Right cardiac atrium (tissue), 5 donors: ENCODE results near the gene NUMB. TPM values are rescaled to one million over a fixed set of nuclear protein-coding genes. Genes with fewer than 3 reads are reported as not detected.
A peak's percentile ranks its signal among the peaks of the same experiment; 100 is the strongest.

Experiments
- ATAC-seq, 2 donors: fragments of 200-7000 bp; cut with Tn5 transposase; one replicate each; pipeline versions ENCODE4 v1.8.0 to v1.9.1; 2020; ENCODE audit warnings: moderate library complexity in 2 of 2, mild to moderate bottlenecking in 1 of 2
- DNase-seq, 3 donors: peaks; one replicate each; pipeline ENCODE4 v3.0.0-alpha.2; 2020
- H3K27ac ChIP-seq: one replicate; pipeline ENCODE4 v1.5.1; 2013; ENCODE audit warnings: mild to moderate bottlenecking, low read length, control low read depth, moderate library complexity
- H3K27me3 ChIP-seq: one replicate; pipeline ENCODE4 v1.6.1; 2013; ENCODE audit not compliant: control insufficient read depth, insufficient read depth
- H3K4me1 ChIP-seq: one replicate; pipeline ENCODE4 v1.6.1; 2013; ENCODE audit warnings: low read length; ENCODE audit not compliant: control insufficient read depth, insufficient read depth
- H3K4me3 ChIP-seq: one replicate; pipeline ENCODE4 v1.5.1; 2013; ENCODE audit warnings: low read length, control low read depth
- H3K9me3 ChIP-seq: one replicate; pipeline ENCODE4 v1.6.1; 2013; ENCODE audit warnings: low read length; ENCODE audit not compliant: control insufficient read depth
- WGBS: extraction: QIAGEN DNeasy Blood & Tissue Kit; methylation state at CpG from one replicate; pipeline ENCODE4 v1.1.7; 2013; 5-methylcytosine and 5-hydroxymethylcytosine counted together
- intact Hi-C, 4 donors: fragments of 100-400 bp; cut with DNase I; formaldehyde crosslinking; loops; one replicate each; pipeline versions ENCODE4 v1.11.0 to v1.14.0; 2022 to 2023
- polyA plus RNA-seq: library from polyadenylated mRNA; stranded (reverse); fragments of 200-250 nt; gene quantifications from one replicate; pipeline ENCODE4 v1.2.3, GENCODE V29; 2013
- total RNA-seq, 4 donors: library from RNA; stranded (reverse); fragmentation: NEBNext Ultra II Directional; extraction: Animal tissue kit (Norgen Biotek cat#: 25700); gene quantifications; one replicate each; pipeline ENCODE4 v1.2.1, GENCODE V29; 2021
- donor health status: healthy with polysubstance abuse.
- donor health status: DM: no; HTN: yes; CAD: no.
- donor health status: DM: no; HTN: no; CAD: no.
- donor health status: DM: no; HTN: yes; CAD: no; lungs with severe emphysema.
- donor health status: DM: yes; HTN: yes; CAD: no.

NUMB gene
- total and polyA plus RNA-seq, 5 donors, result 21.1 to 50.0 (median 41.6) TPM

DNA sequence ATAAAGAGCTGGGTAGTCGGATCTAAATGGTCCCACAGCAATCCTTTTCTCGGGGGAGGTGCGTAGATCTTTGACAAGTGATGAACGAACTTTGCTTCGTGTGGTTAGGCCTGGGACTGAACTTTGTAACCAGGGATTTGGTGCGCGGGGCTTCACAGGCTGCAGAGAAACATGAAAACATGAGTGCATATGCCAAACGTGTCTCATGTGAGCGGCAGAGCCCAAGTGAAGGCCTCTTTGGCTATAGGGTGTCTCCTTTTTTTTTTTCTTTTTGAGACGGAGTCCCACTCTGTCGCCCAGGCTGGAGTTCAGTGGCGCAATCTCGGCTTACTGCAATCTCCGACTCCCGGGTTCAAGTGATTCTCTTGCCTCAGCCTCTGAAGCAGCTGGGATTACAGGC, 20.3 kb upstream of the NUMB start:
- WGBS, result 88% methylated on average over 15 of the region's 15 CpGs
- no peak for ATAC-seq

DNA sequence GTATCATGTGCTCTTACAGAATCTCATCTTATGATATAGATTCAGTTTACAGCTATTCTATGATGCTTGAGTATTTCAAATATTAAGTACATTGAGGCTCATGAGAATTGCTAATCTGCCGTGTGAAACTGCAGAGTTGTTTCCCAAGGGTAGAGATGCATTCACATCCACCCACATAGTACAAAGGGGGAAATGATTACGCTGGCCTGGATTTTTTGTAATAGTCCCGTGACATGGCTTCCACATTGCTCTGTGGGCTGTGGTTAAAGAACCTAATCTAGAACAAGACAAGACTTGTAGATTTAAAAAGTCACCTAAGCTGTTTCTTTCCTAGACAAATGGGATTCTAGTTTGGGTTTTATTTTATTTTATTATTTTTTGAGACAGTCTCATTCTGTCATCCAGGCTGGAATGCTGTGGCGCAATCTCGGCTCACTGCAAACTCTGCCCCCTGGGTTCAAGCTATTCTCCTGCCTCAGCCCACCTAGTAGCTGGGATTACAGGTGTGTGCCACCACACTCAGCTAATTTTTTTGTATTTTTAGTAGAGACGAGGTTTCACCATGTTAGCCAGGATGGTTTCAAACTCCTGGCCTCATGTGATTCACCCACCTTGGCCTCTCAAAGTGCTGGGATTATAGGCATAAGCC, 19.4 kb upstream of the NUMB start:
- no peak for DNase-seq
- ATAC-seq, result peak in 1 of 2 donors; percentile 45
- WGBS, result 74% methylated on average over 6 of the region's 6 CpGs
- Histone ChIP-seq H3K9me3 (no peaks in the 10 kb centered on the region), H3K4me3 (no peak overlapping the region), H3K27me3 (no peaks in the 10 kb centered on the region), H3K4me1 (no peaks in the 10 kb centered on the region), H3K27ac (no peak overlapping the region)
- intact Hi-C loops, result loop anchor here in 3 of 4 donors (5.0 to 10.0 kb wide), 2 partner anchors 180 to 303 kb away; no protein-coding TSS in a partner anchor

More for the DNA sequence above, 20.3 kb upstream of the NUMB start:
- no peaks in the 10 kb centered on the region for H3K27me3 ChIP-seq
- no peaks in the 10 kb centered on the region for H3K4me1 ChIP-seq
- intact Hi-C loops, result loop anchor here in 3 of 4 donors (5.0 to 10.0 kb wide), 2 partner anchors 181 to 304 kb away; no protein-coding TSS in a partner anchor
- no peak for DNase-seq
- H3K9me3 ChIP-seq, result no peaks in the 10 kb centered on the region
- H3K4me3 ChIP-seq, result no peak overlapping the region
- no peak overlapping the region for H3K27ac ChIP-seq

DNA sequence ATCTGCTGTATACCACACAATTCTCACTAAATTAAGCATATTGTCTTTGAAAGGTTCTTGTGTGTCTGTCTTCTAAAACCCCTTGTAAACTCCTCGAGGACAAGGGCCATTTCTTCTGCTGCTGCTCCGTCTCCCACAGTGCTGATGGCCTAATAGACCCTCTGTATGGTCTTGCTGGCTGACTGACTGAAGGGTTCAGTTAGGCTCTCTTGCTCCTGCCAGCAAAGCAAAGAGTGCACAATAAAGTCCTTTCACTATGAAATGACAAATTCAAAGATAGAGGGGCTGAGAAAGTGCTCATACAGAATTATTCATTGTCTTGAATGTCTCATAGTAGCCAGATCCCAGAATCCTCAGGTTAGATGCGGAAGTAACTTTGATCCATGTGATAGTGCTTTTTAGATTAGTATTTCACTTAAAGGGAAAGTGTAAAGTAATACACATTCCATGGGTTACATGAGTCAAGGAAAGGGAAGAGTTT, 18.1 kb upstream of the NUMB start:
- no peak for DNase-seq
- Histone ChIP-seq H3K4me1 (no peaks in the 10 kb centered on the region), H3K4me3 (no peak overlapping the region), H3K9me3 (no peaks in the 10 kb centered on the region), H3K27me3 (no peaks in the 10 kb centered on the region), H3K27ac (no peak overlapping the region)
- 52% methylated on average over 3 of the region's 3 CpGs for WGBS
- peak; percentile 36 to 40 for ATAC-seq
- intact Hi-C loops, result loop anchor here in 3 of 4 donors (5.0 to 10.0 kb wide), 2 partner anchors 179 to 302 kb away; no protein-coding TSS in a partner anchor

DNA sequence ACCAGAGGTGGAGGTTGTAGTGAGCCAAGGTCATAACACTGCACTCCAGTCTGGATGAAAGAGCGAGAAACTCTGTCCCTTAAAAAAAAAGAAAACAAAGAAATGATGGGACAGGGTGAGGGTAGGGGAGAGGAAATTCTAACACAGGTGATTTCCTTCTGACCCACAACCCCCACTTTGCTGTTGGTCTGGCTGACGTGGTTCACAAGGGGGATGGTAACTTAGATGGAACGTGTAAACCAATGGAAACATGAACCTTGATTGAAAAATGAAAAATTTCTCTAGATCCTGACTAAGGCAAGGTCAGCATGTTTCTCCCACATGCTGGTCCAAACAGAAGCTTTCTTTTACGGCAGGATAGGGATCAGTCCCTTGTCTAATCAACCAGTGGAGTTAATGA, 16.6 kb upstream of the NUMB start:
- no peak overlapping the region for H3K4me3 ChIP-seq
- intact Hi-C loops, result loop anchor here (5.0 to 10.0 kb wide), 2 partner anchors 178 to 300 kb away; no protein-coding TSS in a partner anchor
- H3K4me1 ChIP-seq, result no peaks in the 10 kb centered on the region
- no peak for DNase-seq
- H3K27ac ChIP-seq, result no peak overlapping the region
- H3K9me3 ChIP-seq, result no peaks in the 10 kb centered on the region
- H3K27me3 ChIP-seq, result no peaks in the 10 kb centered on the region
- ATAC-seq, result no peak
- WGBS, result 60% methylated on average over 4 of the region's 4 CpGs

DNA sequence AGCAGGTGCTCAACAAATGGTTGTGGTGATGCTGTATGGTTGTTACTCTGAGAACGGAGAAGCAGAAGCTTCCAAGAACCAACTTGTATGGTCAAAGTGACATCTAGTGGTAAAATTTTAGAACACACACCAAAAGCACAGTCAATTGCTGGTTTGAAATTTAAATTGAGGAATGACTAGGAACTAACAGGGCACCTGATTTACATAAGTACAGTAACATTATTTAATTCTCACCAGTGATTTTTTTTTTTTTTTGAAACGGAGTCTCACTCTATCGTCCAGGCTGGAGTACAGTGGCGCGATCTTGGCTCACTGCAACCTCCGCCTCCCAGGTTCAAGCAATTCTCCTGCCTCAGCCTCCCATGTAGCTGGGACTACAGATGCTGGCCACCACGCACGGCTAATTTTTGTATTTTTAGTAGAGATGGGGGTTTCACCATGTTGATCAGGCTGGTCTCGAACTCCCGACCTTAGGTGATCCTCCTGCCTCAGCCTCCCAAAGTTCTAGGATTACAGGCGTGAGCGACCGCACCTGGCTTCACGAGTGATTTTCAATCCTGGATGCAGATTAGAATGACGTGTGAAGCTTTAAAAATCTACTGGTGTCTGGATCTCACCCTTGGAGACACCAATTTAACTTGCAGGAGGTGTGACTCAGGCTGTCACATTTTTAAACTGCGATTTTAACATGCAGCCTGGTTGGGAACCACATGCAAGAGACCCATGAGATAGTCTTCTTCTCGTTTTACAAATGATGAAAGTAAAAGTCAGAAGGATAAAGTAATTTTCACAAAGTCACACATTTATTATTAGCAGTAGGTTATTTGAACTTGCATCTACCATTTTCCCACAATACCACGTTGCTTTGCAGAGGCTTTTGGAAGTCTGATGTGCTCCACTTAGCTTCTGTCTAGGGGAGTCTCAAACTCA, 14.1 kb upstream of the NUMB start:
- no peaks in the 10 kb centered on the region for H3K4me1 ChIP-seq
- intact Hi-C loops, result loop anchor here in 3 of 4 donors (5.0 to 10.0 kb wide), 2 partner anchors 175 to 298 kb away; no protein-coding TSS in a partner anchor
- H3K27ac ChIP-seq, result no peak overlapping the region
- no peaks in the 10 kb centered on the region for H3K27me3 ChIP-seq
- H3K9me3 ChIP-seq, result no peaks in the 10 kb centered on the region
- no peak overlapping the region for H3K4me3 ChIP-seq
- ATAC-seq (peak; percentile 62 to 74), DNase-seq (no peak)
- 53% methylated on average over 18 of the region's 18 CpGs for WGBS

DNA sequence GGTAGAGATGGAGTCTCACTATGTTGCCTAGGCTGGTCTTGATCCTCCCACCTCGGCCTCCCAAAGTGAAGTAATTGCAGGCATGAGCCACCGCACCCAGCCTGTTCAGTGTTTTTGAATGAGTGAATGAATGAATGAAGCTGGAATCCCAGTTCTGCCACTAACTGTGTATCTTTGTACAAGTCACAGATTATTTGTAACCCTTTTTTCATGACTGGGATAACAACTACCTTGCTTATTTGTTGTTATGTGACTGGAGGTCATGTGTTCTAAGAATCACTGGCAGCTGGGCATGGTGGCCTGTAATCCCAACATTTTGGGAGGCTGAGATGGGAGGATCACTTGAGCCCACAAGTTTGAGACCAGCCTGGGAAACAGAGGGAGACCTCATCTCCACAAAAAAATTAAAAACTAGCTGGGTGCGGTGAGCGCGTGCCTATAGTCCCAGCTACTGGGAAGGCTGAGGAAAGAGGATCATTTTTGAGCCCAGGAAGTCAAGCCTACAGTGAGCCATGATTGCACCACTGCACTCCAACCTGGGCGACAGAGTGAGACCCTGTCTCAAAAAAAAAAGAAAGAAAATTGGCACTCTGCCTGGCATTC, 13.3 kb upstream of the NUMB start:
- peak in 1 of 2 donors; percentile 34 for ATAC-seq
- H3K4me3 ChIP-seq, result no peak overlapping the region
- intact Hi-C loops, result loop anchor here in 3 of 4 donors (5.0 to 10.0 kb wide), 2 partner anchors 174 to 297 kb away; no protein-coding TSS in a partner anchor

DNA sequence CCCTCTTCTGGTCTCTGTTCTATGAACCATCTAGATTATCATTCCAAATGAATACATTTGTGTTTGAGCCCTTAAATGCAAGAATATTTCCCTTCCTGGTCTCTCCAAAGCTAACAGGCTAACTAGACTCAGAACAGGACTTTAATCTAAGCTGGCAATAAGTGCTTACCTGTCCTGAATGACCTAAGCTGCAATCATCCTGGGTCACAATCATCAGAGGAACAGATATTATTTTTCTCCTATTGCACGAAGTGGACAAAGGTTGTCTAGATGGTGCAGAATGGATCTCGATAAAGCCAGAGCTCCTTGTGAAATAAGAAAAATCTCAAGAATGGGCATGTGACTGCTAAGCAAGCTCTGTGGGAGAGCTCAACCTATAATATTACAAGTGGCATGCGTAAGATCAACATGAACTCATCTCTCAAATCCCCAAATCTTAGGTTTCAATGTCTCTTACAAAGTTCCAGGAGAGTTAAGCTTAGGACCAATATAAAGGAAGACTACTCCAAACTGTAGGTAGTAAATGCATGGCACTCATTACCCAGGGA, 10.6 kb upstream of the NUMB start:
- DNase-seq (no peak), ATAC-seq (no peak)
- WGBS, result 90% methylated on average over 3 of the region's 3 CpGs
- intact Hi-C loops, result loop anchor here in 2 of 4 donors (5.0 kb wide), 2 partner anchors 172 to 297 kb away; no protein-coding TSS in a partner anchor
- H3K27ac ChIP-seq, result no peak overlapping the region
- H3K4me1 ChIP-seq, result no peaks in the 10 kb centered on the region
- H3K27me3 ChIP-seq, result no peaks in the 10 kb centered on the region
- H3K4me3 ChIP-seq, result no peak overlapping the region
- no peaks in the 10 kb centered on the region for H3K9me3 ChIP-seq

More for the DNA sequence above, 13.3 kb upstream of the NUMB start:
- whole genome bisulfite sequencing, result 75% methylated on average over 6 of the region's 6 CpGs
- Histone ChIP-seq H3K27me3 (no peaks in the 10 kb centered on the region), H3K9me3 (no peaks in the 10 kb centered on the region), H3K27ac (no peak overlapping the region), H3K4me1 (no peaks in the 10 kb centered on the region)
- DNase-seq, result no peak

DNA sequence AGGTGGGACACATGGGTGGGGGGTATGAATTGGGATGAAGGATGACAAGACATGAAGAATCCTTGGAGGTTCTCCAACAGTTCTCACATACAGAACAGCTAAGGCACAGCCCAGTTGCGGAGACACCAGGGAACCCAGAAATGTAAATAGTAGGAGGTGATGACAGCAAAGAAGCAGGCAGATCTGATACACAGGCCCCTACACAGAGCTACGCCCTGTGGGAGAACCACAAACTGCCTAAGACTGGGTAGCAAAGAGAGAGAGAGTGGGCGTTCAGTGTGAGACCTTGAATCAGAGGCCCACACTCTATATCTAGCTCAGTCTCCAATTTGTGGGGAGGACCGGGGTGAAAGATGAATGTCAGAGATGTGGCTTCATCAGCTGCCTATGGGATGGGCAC, 9.5 kb upstream of the NUMB start:
- ATAC-seq, result no peak
- 73% methylated on average over 4 of the region's 4 CpGs for WGBS
- Histone ChIP-seq H3K27me3 (no peaks in the 10 kb centered on the region), H3K4me3 (no peak overlapping the region), H3K4me1 (peaks cover 4% of the 10 kb centered on the region), H3K27ac (no peak overlapping the region), H3K9me3 (no peaks in the 10 kb centered on the region)
- intact Hi-C loops, result loop anchor here in 2 of 4 donors (5.0 kb wide), 2 partner anchors 170 to 295 kb away; no protein-coding TSS in a partner anchor
- DNase-seq, result no peak

DNA sequence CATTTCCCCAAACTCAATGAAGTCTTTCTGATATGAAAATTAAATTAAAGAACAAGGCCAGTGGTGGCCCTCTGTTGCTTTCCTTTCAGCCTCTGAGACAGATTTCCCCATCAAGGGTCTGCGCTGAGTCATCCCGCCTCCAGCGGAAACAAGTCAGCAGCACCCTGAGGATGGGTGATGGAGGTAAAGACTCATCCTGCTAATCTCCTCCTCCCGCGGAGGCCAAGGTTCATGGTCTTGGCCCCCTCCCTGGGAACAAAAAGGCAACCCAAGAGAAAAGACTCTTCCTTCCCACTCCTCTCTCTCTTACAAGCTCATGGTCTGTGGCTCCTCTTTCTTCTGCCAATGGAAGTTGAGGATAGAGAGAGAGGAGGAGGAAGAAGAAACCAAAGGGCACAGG, 9.0 kb upstream of the NUMB start:
- Histone ChIP-seq H3K27me3 (no peaks in the 10 kb centered on the region), H3K4me1 (peaks cover 8% of the 10 kb centered on the region), H3K27ac (no peak overlapping the region), H3K9me3 (no peaks in the 10 kb centered on the region), H3K4me3 (no peak overlapping the region)
- ATAC-seq (no peak), DNase-seq (peak in 1 of 3 donors; percentile 31)
- intact Hi-C loops, result loop anchor here in 2 of 4 donors (5.0 kb wide), 2 partner anchors 170 to 295 kb away; no protein-coding TSS in a partner anchor
- WGBS, result 74% methylated on average over 5 of the region's 5 CpGs

DNA sequence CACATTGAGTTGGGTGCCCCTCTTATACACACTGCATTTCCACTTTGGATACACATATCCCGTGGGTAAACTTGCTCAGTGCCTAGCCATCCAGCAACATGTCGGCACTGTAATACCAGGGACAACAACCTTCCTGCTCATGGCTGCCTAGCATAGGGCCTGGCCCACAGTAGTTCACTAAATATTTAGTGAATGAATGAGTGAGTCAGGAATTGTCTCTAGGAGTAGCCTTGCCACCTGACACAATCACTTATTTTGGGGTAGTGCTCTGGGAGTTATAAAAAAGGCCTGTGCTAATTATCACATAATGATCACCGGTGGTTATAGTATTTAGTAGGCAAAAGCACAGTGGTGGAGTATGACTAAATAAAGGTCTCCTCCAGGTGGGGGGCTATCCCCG, 8.5 kb upstream of the NUMB start:
- ATAC-seq (no peak), DNase-seq (no peak)
- WGBS, result 92% methylated on average over 4 of the region's 4 CpGs
- no peaks in the 10 kb centered on the region for H3K27me3 ChIP-seq
- intact Hi-C loops, result loop anchor here in 2 of 4 donors (5.0 kb wide), 2 partner anchors 170 to 295 kb away; no protein-coding TSS in a partner anchor
- no peaks in the 10 kb centered on the region for H3K9me3 ChIP-seq
- H3K4me3 ChIP-seq, result no peak overlapping the region
- H3K27ac ChIP-seq, result no peak overlapping the region
- H3K4me1 ChIP-seq, result peaks cover 14% of the 10 kb centered on the region
